NCI-H1930 (cell line): ENCODE measurements around the gene PROP1.
"Not testable (repeated sequence)": the region's sequence is repeated elsewhere in the genome, so short reads cannot be mapped to it uniquely, and the experiment has no call there.

ENCODE experiments used
- DNase-seq, 2 experiments: peaks; one replicate each; lab custom pipeline; 2025; lab: John Stamatoyannopoulos, UW

Gene PROP1

GRCh38 chr5:177945145-177945544 lies 50.9 kb downstream of the PROP1 start:
- not testable (repeated sequence) for DNase-seq

- DNase-seq, result not testable (repeated sequence)
Observed at GRCh38 chr5:177943805-177944736, 52.0 kb downstream of the PROP1 start.

- DNase-seq, result not testable (repeated sequence)
Observed at GRCh38 chr5:177942896-177943295, 53.1 kb downstream of the PROP1 start.
